Smooth muscle cell (in vitro differentiated cells): ENCODE data around the gene DAB2IP. TPM values are rescaled to one million over a fixed set of nuclear protein-coding genes. Genes with fewer than 3 reads are reported as not detected.

ENCODE experiments used
- DNase-seq: peaks from one replicate; lab custom pipeline; 2025; ENCODE audit not compliant: unreplicated experiment; lab: John Stamatoyannopoulos, UW
- H2AFZ ChIP-seq: fragments of 200-600 bp; sonication (generic); 2 replicates; pipeline ENCODE4 v1.6.0; 2016; ENCODE audit warnings: antibody characterized with exemption, low read depth, mild to moderate bottlenecking
- H3F3A ChIP-seq: fragments of 200-600 bp; sonication (generic); 2 replicates; pipeline ENCODE4 v1.6.0; 2017; ENCODE audit warnings: antibody characterized with exemption, low read depth
- H3K27ac ChIP-seq: fragments of 200-600 bp; sonication (generic); 2 replicates; pipeline ENCODE4 v1.5.1; 2016; ENCODE audit warnings: low read depth, mild to moderate bottlenecking
- H3K27me3 ChIP-seq: fragments of 200-600 bp; sonication (generic); 2 replicates; pipeline ENCODE4 v1.6.1; 2016; ENCODE audit warnings: low read depth, mild to moderate bottlenecking
- H3K36me3 ChIP-seq: fragments of 200-600 bp; sonication (generic); 2 replicates; pipeline ENCODE4 v1.5.1; 2016; ENCODE audit warnings: low read depth
- H3K4me1 ChIP-seq: fragments of 200-600 bp; sonication (generic); 2 replicates; pipeline ENCODE4 v1.5.1; 2016; ENCODE audit warnings: low read depth
- H3K4me2 ChIP-seq: fragments of 200-600 bp; sonication (generic); 2 replicates; pipeline ENCODE4 v1.6.0; 2016; ENCODE audit warnings: mild to moderate bottlenecking
- H3K4me3 ChIP-seq: fragments of 200-600 bp; sonication (generic); 2 replicates; pipeline ENCODE4 v1.5.1; 2016; ENCODE audit warnings: mild to moderate bottlenecking
- H3K79me2 ChIP-seq: fragments of 200-600 bp; sonication (generic); 2 replicates; pipeline ENCODE4 v1.6.0; 2016; ENCODE audit warnings: low read depth, mild to moderate bottlenecking
- H3K9ac ChIP-seq: fragments of 200-600 bp; sonication (generic); 2 replicates; pipeline ENCODE4 v1.6.0; 2016; ENCODE audit warnings: low read depth
- H3K9me3 ChIP-seq: fragments of 200-600 bp; sonication (generic); replicated peaks from 2 replicates; pipeline ENCODE4 v1.5.1; 2016; ENCODE audit warnings: low read depth
- H4K20me1 ChIP-seq: fragments of 200-600 bp; sonication (generic); 2 replicates; pipeline ENCODE4 v1.6.0; 2016; ENCODE audit warnings: low read depth
- WGBS: methylation state at CpG from one replicate; pipeline ENCODE4 v1.1.7; 2016; ENCODE audit warnings: low lambda C conversion rate; 5-methylcytosine and 5-hydroxymethylcytosine counted together
- polyA plus RNA-seq: library from polyadenylated mRNA; unstranded; fragments of >200 nt; fragmentation: Nextera tagmentation; extraction: Ambion mirVana; gene quantifications from 2 replicates; pipeline ENCODE4 v1.2.1, GENCODE V29; 2016
- total RNA-seq: library from RNA; depleted of rRNA; stranded (reverse); fragments of >200 nt; gene quantifications from 2 replicates; pipeline ENCODE4 v1.2.3, GENCODE V29; 2014
- TF ChIP-seq, protein P1 (sequence below): fragments of 200-600 bp; sonication (generic); IDR thresholded peaks from 2 replicates; pipeline ENCODE4 v1.5.1; 2017; ENCODE audit warnings: borderline replicate concordance, mild to moderate bottlenecking, antibody characterized with exemption; ENCODE audit not compliant: insufficient read depth, poor library complexity, severe bottlenecking

Gene DAB2IP
- total and polyA plus RNA-seq, 2 experiments from 2014 or later, result 10.4 to 15.5 TPM

DNA sequence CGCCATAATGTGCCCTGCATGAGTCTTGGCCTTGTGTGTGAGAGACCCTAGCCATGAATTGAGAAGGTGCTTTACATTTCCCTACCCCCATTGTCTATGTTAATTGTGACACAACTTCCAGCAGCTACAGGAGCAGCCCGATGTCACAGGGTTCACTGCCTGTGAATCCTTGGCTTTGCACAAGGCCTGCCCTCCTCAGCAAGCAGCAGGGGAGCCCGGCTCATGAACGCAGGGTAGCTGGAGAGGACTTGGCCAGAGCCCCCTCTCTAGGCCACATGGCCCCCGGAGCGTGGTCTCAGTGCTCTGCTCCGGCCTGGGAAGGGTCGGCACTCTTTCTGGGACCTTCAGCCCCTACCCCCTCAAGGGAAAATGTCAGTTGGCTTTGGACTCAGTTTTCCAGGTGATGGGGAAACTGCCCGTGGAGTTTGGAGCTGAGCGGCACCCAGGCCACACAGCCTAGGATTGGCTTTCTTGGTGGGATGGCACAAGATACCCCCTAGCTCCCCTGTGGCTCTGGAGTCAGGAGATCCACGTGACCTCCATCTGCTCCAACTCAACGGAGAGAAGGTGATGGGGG is 160.8 kb downstream of the DAB2IP start:
- H3K9me3 ChIP-seq, result no peaks in the 10 kb centered on the region
- H3K4me3 ChIP-seq, result no peak overlapping the region
- H3K4me1 ChIP-seq, result no peaks in the 10 kb centered on the region
- H2AFZ ChIP-seq, result no peak overlapping the region
- 92% methylated on average over 12 of the region's 12 CpGs for WGBS
- TF ChIP-seq, protein P1, sequence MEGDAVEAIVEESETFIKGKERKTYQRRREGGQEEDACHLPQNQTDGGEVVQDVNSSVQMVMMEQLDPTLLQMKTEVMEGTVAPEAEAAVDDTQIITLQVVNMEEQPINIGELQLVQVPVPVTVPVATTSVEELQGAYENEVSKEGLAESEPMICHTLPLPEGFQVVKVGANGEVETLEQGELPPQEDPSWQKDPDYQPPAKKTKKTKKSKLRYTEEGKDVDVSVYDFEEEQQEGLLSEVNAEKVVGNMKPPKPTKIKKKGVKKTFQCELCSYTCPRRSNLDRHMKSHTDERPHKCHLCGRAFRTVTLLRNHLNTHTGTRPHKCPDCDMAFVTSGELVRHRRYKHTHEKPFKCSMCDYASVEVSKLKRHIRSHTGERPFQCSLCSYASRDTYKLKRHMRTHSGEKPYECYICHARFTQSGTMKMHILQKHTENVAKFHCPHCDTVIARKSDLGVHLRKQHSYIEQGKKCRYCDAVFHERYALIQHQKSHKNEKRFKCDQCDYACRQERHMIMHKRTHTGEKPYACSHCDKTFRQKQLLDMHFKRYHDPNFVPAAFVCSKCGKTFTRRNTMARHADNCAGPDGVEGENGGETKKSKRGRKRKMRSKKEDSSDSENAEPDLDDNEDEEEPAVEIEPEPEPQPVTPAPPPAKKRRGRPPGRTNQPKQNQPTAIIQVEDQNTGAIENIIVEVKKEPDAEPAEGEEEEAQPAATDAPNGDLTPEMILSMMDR, result no peak
- no peak overlapping the region for H3K9ac ChIP-seq
- DNase-seq, result no peak
- H3F3A ChIP-seq, result no peaks in the 10 kb centered on the region
- H3K27me3 ChIP-seq, result peaks cover 5% of the 10 kb centered on the region
- no peaks in the 10 kb centered on the region for H3K79me2 ChIP-seq
- no peaks in the 10 kb centered on the region for H4K20me1 ChIP-seq
- H3K27ac ChIP-seq, result no peak overlapping the region
- H3K4me2 ChIP-seq, result no peak overlapping the region
- H3K36me3 ChIP-seq, result no peaks in the 10 kb centered on the region

DNA sequence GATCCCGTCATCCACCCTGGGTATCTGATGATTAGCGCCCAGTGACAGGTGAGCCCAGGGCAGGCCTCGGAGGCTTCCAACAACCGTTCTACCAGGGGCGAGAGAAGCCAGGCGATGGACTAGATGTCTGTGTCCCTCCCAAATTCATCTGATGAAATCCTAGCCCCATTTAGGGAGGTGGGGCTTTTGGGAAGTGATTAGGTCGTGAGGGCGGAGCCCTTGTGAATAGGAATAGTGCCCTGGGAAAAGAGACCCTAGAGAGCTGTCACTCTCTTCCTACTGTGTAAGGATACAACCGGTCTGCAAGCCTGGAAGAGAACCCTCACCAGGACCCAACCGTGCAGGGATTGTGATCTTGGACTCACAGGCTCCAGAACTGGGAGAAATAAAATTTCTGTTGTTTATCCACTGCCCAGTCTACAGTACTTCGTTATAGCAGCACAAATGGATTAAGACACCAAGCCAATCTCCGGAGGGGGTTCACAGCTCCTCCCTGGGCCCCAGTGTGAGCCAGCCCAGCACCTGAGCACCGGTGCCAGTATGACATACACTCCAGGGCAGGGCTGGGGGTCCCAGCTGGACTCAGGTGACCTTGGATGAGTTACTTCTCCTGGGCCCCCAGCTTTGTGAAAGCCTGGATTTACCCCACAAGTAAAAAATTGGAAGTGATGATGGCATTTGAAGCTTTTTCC is 162.2 kb downstream of the DAB2IP start:
- Histone ChIP-seq H3K27ac (no peak overlapping the region), H3K4me2 (no peak overlapping the region), H4K20me1 (no peaks in the 10 kb centered on the region), H3F3A (no peaks in the 10 kb centered on the region), H3K79me2 (no peaks in the 10 kb centered on the region), H3K4me1 (no peaks in the 10 kb centered on the region), H3K9ac (no peak overlapping the region), H3K36me3 (no peaks in the 10 kb centered on the region), H3K27me3 (peaks cover 18% of the 10 kb centered on the region), H3K4me3 (no peak overlapping the region), H2AFZ (no peak overlapping the region), H3K9me3 (no peaks in the 10 kb centered on the region)
- DNase-seq, result no peak
- TF ChIP-seq, protein P1, result no peak
- 81% methylated on average over 13 of the region's 13 CpGs for WGBS

DNA sequence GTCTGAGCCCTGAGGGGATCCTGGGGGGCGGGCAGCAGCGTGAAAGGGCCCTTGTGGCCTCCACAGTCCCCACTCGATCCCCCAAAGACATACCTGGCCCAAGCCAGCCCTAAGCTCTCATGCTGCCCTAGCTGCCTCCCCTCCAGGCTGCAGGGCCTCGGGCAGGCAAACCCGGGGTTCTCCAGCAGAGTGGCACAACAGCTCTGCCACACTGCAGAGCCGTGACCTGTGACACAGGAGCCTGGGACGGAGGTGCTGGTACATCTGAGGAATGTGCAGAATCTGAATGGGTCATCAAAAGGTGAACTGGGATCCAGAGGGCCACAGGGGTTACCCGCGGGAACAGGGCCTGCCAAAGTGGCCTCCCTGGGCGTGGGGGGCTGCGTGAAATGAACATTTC is 163.2 kb downstream of the DAB2IP start:
- Histone ChIP-seq H3K27me3 (peaks cover 18% of the 10 kb centered on the region), H3F3A (no peaks in the 10 kb centered on the region), H3K36me3 (no peaks in the 10 kb centered on the region), H3K4me2 (no peak overlapping the region), H2AFZ (no peak overlapping the region), H3K9me3 (no peaks in the 10 kb centered on the region), H3K79me2 (no peaks in the 10 kb centered on the region), H3K4me3 (no peak overlapping the region), H3K4me1 (peaks cover 5% of the 10 kb centered on the region), H3K27ac (no peak overlapping the region), H4K20me1 (no peaks in the 10 kb centered on the region), H3K9ac (no peak overlapping the region)
- 77% methylated on average over 9 of the region's 11 CpGs for WGBS
- TF ChIP-seq, protein P1, result no peak
- DNase-seq, result no peak

DNA sequence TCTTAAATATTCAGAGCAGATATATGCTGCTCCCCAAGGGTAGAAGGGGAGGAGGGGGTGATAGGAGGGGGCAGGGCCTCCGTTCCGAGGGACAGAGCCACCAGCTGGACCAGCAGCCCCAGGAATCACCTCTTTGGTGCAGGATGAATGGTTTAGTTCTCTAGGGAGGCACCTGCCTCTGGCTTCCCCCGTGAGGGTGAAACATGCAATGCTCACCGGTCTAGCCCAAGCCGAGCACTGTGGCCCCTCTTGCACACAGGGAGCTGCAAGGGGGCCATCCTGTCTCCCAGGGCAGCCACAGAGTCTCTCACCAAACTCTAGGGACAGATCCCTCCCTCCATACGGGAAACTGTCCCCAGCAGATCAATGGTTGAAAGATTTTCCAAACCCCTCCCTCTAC is 163.7 kb downstream of the DAB2IP start:
- Histone ChIP-seq H3K27me3 (peaks cover 18% of the 10 kb centered on the region), H3K9me3 (no peaks in the 10 kb centered on the region), H3F3A (no peaks in the 10 kb centered on the region), H3K36me3 (no peaks in the 10 kb centered on the region), H3K4me2 (no peak overlapping the region), H2AFZ (no peak overlapping the region), H3K79me2 (no peaks in the 10 kb centered on the region), H3K4me1 (peaks cover 10% of the 10 kb centered on the region), H3K9ac (no peak overlapping the region), H3K27ac (no peak overlapping the region), H4K20me1 (no peaks in the 10 kb centered on the region), H3K4me3 (no peak overlapping the region)
- 81% methylated on average over 6 of the region's 6 CpGs for WGBS
- DNase-seq, result no peak
- TF ChIP-seq, protein P1, result no peak
